Smooth muscle cell of the umbilical artery (primary cell): Measurements from ENCODE around the gene IGHMBP2. TPM values are rescaled to one million over a fixed set of nuclear protein-coding genes. Genes with fewer than 3 reads are reported as not detected.

Experiments
- total RNA-seq: library from RNA; depleted of rRNA; stranded (reverse); fragments of >200 nt; gene quantifications from 2 replicates; pipeline ENCODE4 v1.2.3, GENCODE V29; 2014

IGHMBP2 gene
- total RNA-seq, result 7.4 and 14.9 TPM in 2 replicates

DNA sequence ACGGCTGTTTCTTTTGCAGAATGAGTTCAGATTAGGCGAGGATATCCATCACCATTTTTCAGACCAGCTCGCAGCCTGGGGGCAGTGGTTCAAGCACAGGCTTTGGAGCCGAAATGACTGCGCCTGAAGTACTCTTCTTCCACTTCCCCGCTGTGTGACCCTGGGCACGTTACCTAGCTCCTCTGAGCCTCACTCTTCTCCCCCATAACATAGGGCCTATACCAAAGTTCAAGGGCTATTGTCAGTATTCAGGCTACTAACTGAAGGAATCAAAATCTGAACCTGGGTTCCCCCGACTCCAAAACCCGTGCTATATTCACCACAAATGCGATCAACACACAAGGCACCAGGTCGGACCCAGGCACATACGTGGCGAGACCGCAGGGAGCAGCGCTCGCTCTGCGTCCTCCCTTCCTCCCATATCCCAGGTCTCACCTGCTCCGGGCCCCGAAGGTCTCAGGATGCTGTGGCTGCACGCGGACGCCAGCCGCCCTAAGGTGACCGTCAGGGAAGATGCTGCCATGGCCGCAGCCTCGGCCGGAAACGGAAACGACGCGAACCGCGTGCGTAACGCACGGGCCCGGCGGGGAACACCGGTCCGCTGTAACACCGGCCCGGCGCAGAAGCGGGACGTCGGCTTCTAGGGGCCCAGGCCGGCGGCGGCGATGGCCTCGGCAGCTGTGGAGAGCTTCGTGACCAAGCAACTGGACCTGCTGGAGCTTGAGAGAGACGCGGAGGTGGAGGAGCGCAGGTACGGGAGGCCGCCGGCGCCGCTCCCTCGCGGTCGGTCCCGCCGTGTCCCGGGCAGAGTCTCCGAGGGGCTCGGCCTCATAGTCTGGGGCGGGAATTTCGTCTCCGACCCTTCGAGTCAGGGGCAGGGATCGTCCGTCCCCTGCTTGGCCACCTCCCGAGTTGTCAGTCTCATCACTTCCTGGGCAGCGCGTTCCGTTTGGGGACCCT lies at the start of gene IGHMBP2, which contains the start of gene MRPL21:
IGHMBP2 (plus strand) TSS at position 604 of the 960 bp plus-strand sequence; CDS start at position 666, 62 bp downstream.
MRPL21 (minus strand) TSS at position 545 of the 960 bp plus-strand sequence; CDS start at position 523, 22 bp downstream.

DNA sequence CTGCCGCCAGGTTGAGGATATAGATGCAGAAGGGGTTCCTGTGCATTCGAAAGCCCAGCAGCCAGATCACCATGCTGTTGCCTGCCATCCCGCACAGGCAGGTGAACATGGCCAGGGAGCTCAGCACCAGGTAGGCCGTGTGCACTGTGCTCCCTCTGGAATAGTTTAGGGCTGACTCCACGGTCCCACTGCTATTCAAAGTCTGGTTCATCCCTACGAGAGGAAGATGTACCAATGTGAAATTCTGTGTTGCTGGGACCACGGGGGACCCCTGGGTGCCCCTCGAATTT lies 77.0 kb downstream of the IGHMBP2 start, which contains the start of gene MRGPRD:
MRGPRD (minus strand) TSS at position 211 of the 290 bp plus-strand sequence; CDS start at position 211, 0 bp downstream.

Other genes starting within 250 kb of the IGHMBP2 start
- gene GAL, start 219.3 kb upstream of the IGHMBP2 start, total RNA-seq, result 0.59 and 0.74 TPM in 2 replicates
- gene TESMIN, start 152.4 kb upstream of the IGHMBP2 start, total RNA-seq, result 0.30 and 0.78 TPM in 2 replicates
- 21.1 and 28.0 TPM in 2 replicates for gene CPT1A, start 62.0 kb upstream of the IGHMBP2 start, total RNA-seq
- gene MRPL21, start 59 bp upstream of the IGHMBP2 start, total RNA-seq, result 32.8 and 53.2 TPM in 2 replicates
- gene MRGPRD, start 77.1 kb downstream of the IGHMBP2 start, total RNA-seq, result not detected in 2 replicates
- gene MRGPRF, start 109.4 kb downstream of the IGHMBP2 start, total RNA-seq, result 9.8 and 14.7 TPM in 2 replicates
- 8.0 and 11.0 TPM in 2 replicates for gene TPCN2, start 145.0 kb downstream of the IGHMBP2 start, total RNA-seq